ENCODE measurements around the gene GLB1L2.

- TF ChIP-seq CTCF (IDR thresholded peaks at IDR 0.05; ENCODE audit: low read length) (no peak), EZH2 (IDR thresholded peaks at IDR 0.05; ENCODE audit: borderline replicate concordance, low read length) (no peak)
These were observed 15.7 kb downstream of the GLB1L2 start for GRCh38 chr11:134347441-134347840.
